ENCODE data around the gene GHITM.
"Not testable (repeated sequence)": the region's sequence is repeated elsewhere in the genome, so short reads cannot be mapped to it uniquely, and the experiment has no call there.

Gene GHITM

DNA sequence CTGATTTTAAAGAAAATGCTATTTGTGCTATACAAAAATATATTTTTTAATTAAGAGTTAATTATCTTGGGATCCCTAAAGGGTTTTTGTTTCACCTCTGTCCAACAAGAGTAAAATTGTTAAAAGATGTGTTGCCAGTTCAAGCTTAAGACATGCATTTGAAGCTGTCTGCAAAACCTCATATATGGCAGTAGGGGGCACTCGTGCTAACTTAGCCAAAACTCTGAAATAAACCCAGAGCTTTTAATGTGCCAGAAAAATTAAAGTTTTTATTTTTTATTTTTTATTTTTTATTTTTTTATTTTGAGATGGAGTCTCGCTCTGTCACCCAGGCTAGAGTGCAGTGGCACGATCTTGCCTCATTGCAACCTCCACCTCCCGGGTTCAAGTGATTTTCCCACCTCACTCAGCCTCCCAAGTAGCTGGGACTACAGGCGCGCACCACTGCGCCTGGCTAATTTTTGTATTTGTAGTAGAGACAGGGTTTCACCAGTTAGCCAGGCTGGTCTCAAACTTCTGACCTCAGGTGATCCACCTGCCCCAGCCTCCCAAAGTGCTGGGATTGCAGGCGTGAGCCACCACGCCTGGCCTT, 8.8 kb downstream of the GHITM start:
- ATAC-seq = not testable (repeated sequence)

DNA sequence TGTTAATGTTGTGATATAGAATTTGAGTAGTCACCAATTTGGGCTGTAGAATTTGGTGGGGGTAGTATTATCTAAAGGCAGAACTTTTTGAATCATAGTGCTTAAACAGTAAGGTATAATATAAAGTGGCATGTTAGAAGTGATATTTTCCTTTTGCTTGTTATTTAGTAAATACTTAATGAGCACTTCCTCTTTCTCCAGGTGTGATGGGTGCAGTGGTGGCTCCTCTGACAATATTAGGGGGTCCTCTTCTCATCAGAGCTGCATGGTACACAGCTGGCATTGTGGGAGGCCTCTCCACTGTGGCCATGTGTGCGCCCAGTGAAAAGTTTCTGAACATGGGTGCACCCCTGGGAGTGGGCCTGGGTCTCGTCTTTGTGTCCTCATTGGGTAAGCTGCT, 10.5 kb downstream of the GHITM start:
- ATAC-seq = no peak

DNA sequence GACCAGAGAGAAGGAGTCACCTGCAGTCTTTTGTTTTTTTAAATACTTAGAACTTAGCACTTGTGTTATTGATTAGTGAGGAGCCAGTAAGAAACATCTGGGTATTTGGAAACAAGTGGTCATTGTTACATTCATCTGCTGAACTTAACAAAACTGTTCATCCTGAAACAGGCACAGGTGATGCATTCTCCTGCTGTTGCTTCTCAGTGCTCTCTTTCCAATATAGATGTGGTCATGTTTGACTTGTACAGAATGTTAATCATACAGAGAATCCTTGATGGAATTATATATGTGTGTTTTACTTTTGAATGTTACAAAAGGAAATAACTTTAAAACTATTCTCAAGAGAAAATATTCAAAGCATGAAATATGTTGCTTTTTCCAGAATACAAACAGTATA, 13.5 kb downstream of the GHITM start:
- ATAC-seq = no peak

DNA sequence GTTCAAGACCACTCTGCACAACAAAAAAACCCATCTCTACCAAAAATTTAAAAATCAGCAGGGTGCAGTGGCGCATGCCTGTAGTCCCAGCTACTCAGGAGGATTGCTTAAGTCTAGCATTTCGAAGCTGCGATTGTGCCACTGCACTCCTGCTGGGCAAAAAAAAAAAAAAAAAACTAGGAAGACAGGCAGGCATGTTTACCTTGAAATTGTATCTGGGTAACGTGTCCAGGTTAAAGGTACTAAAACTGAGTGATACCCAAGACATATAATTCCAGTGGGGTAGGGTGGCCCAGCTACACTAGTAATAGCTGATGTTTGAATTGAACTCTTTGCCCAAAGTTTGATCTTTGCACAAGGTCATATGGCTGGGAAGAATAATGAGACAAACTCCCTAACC, 16.2 kb downstream of the GHITM start:
- ATAC-seq = no peak

DNA sequence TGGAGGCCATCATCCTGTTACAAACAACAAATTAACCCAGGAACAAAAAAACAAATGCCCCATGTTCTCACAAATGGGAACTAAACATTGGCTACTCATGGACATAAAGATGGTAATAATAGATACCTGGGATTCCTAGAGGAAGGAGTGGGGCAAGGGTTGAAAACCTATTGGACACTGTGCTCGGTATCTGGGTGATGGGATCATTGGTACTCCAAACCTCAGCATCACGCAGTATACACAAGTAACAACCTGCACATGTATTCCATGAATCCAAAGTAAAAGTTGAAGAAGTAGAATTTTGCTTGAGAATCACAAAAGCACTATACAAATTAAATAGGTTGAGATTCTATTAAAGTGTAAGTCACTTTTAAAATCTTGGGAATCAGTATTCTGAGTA, 16.7 kb downstream of the GHITM start:
- no peak for ATAC-seq

DNA sequence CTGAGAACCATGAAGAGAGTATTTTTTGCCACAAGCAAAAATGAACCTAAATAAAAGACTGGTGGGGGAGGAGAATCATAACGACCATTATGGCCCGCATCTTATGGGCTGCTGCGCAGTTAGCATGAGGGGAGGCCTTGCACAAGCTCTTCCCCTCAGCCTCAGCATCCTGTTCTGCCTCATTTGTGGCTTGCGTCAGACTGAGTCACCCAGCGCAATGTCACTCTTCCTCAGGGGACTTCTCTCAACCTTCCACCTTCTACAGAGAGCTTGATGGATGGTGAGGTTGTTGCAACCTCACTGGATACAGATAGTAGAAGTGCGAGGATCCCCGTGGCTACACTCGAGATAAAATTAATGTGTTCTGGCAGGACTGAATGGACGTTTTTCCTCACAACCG, 17.5 kb downstream of the GHITM start:
- peak; percentile 68 to 69 for ATAC-seq

DNA sequence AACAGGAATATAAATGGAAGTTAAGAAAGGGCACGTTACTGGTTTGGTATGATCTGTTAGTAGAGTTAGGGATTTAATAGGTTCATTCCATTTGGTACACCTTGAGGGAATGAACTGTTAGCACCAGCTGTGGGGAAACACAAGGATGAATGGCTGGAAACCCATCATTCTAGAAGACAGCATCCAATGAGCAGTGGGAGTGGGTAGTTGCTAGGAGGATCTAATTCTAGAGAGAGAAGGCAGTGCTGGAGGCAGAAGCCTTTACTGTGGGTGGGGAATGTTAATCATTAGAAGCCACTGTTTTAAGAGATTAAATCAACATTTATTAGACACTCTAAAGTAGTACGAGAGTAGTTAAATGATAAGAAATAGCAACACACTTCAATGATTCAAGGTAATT, 18.8 kb downstream of the GHITM start:
- ATAC-seq = no peak

DNA sequence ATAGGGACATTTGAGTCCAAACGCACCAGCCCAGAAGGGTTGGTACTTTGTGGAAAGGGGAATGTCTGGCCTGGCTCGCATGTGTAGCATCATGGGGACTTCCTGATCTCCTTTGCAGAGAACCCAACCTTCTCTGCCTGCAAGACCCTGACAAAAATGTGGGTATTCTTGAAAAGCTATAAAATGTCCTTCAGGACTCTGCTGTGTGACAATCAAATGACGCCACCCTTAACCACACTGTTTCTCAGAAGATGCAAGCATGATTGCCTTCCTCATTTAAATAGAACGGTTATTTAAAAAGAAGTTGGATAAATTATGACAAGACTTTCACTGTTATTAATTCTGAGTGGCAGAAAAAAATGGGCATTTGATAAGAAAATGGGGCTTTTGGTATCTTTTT, 19.2 kb downstream of the GHITM start:
- ATAC-seq = no peak

DNA sequence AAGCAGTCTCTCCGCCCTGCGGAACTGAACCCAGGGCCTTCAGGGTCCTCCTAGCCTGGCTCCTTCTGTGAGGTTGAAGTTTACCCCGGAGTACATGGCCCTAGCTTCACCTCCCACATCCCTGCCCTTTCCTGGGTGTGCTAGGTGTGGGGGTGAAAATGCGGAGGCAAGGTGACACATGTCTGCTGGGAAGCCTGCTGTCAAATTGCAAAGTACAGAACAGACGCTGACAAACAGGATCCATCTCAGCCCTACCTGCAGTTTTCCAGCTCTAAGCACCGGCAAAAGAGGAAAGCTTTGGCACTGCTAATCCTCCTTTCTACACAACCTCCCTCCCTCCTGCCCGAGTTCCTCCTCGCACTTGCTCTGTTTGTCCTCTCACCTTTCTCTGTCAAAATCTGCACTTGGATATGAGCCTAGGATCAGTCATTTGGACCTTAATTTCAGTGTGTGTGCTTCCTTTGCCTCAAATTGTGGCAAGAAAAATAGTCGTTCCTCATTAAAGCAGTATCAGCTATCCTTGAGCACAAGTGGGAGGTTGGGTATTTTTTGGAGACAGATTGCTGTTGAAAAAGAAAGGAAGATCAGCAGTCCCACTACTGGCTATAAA, 19.9 kb downstream of the GHITM start:
- no peak for ATAC-seq

DNA sequence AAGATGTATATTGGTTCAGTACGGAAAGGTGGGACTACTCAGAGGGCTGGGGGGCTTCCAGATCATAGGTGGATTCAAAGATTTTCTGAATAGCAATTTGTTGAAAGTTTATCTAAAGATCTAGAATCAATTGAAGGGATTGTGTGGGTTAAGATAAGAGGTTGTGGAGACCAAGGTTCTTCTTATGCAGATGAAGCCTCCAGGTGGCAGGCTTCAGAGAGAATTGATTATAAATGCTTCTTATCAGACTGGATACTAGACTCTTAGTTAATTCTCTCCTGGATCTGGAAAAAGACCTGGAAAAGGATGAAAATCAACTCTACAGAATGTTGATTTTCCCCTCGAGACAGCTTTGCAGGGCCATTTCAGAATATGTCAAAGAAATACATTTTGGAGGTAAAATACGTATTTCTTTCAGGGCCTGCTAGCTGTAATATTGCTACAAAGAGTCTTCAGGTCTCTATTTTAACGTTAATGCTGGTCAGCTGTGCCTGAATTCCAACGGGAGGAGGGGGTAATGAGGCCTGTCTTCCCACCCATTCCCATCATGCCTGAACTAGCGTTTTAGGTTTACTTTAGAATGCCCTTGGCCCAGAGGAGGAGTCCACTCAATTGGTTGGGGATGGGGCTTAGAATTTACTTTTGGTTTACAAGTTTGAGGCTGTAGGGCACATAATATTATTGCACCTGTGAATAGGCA, 21.5 kb downstream of the GHITM start:
- ATAC-seq = no peak

DNA sequence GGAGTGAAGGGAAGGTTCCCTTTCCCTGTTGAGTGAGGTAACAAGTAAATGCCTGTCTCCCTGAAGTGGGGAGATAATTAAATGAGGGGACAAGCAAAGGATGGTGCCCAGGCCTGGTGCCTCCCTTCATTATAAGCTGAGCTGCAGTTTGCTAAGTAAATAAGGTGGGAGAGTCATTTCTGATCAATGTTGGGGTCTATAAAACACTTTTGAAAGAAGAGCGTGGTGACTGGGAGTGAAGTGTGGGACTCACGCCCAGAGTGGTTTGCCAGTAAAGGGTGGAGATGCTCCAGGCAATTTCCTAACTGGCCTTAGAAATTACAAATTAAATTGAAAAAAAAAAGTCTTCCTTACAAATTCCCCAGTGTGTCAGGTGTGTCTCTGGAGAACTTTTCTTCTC, 24.7 kb downstream of the GHITM start:
- ATAC-seq = no peak

DNA sequence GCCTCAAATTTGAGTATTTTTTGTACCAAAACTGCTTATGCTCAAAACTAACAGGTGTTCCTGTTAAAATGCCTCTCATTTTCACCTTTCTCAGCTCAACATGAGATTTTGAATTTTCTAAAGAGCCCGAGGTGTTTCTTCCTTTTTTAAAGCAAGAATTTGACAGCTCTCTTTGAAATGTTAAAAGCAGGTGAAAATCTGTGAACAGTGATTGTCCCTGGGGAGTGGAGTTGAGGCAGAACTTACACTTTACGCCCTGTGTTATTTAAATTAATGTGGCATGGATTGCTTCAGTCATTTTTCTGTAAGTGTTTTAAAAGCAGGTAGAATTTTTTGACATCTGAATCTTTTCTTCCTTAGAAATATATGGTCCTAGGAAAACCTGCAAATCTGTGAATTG, 25.1 kb downstream of the GHITM start:
- ATAC-seq = no peak

DNA sequence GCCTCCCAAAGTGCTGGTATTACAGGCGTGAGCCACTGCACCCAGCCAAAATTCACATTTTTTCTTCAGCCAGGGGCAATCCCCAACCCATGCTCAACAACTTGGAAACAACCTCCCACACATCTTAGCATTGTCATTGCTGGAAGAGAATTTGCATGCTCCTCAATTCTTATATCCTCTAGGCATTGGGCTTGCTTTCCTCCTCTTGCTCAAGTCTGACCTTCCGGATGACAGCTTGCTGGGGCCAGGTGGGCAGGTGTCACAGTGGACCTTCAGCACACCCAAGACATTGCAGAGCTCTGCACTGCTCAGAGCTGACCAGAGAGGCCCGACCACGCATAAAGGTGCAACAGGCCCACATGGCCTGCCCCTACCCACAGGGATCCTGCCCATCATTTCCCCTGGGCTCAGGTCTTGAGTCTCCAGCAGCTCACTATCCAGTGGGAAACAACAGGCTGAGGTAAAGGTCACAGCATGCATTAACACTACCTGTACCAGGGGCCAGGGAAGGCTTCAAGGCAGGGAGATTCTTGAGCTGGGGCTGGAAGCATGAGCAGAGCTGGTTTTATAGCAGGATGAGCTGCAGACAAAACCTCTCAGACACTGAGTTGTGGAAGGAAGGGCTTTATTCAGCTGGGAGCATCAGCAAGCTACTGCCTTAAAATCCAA, 27.4 kb downstream of the GHITM start:
- ATAC-seq = no peak

DNA sequence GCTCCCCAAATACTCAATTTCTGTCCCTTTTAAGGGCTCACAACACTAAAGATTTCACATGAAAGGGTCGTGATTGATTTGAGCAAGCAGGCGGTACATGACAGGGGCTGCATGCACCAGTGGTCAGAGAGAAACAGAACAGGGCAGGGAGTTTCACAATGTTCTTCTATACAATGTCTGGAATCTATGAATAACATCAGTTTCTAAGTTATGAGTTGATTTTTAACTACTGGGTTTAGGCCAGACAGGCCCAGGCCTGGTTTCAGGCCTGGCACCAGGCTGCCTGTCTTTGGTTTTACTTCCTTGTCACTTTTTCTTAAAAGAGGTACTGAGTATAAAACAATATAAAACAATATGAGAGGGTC, 28.0 kb downstream of the GHITM start:
- ATAC-seq = not testable (repeated sequence)

DNA sequence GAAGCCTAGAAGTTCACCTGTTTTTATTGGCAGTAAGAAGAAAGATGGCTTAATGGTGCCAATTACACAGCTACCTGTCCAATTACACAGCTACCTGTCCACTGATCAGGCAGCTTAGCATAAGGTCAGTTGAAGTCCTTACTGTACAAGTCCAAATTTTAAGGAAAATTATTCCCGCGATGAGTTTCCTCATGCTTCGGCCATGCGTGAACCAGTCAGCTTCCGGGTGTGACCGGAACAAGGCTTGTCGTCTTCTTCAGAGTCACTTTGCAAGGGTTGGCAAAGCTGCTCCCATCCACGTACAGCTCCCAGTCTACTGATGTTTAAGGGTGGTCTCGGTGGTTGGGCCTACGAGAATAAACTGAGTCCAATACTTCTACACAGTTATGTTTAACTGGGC, 29.1 kb downstream of the GHITM start:
- ATAC-seq = not testable (repeated sequence)

DNA sequence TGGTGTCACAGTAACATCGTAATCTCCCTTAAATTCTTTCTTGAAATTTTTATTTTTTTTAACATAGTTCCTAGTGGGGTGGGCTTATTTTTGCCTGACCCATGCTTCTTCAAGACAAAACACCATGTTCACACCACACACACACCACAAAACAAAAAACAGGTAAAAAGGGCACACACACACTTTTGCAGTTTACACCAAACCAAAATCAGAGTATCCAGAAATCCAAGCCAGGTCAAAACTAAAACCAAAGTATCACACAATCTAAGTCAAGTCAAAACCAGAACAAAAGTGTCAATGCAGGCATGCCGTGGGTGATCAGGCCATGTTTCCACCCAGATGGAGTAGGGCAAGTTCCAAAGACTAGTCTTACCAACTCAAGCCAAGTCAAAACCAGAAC, 31.9 kb downstream of the GHITM start:
- ATAC-seq = not testable (repeated sequence)

DNA sequence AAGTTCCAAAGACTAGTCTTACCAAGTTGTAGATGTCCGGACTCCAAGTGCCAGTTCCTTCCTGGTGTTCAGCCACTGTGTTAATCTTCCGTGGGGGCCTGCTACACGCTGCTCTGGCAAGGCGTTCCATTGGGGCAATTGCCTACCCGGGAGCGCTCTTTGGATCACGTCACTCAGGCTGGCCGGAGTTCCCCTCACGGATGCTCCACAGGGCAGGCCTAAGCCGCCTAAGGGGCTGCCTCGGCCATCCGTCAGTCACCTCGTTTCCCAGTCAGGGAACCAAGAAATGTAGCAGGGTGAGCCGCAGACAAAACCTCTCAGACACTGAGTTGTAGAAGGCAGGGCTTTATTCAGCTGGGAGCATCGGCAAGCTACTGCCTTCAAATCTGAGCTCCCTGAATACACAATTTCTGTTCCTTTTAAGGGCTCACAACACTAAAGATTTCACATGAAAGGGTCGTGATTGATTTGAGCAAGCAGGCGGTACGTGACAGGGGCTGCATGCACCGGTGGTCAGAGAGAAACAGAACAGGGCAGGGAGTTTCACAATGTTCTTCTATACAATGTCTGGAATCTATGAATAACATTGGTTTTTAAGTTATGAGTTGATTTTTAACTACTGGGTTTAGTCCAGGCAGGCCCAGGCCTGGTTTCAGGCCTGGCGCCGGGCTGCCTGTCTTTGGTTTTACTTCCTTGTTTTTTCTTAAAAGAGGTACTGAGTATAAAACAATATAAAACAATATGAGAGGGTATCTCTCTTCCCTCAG, 32.6 kb downstream of the GHITM start:
- ATAC-seq = not testable (repeated sequence)

DNA sequence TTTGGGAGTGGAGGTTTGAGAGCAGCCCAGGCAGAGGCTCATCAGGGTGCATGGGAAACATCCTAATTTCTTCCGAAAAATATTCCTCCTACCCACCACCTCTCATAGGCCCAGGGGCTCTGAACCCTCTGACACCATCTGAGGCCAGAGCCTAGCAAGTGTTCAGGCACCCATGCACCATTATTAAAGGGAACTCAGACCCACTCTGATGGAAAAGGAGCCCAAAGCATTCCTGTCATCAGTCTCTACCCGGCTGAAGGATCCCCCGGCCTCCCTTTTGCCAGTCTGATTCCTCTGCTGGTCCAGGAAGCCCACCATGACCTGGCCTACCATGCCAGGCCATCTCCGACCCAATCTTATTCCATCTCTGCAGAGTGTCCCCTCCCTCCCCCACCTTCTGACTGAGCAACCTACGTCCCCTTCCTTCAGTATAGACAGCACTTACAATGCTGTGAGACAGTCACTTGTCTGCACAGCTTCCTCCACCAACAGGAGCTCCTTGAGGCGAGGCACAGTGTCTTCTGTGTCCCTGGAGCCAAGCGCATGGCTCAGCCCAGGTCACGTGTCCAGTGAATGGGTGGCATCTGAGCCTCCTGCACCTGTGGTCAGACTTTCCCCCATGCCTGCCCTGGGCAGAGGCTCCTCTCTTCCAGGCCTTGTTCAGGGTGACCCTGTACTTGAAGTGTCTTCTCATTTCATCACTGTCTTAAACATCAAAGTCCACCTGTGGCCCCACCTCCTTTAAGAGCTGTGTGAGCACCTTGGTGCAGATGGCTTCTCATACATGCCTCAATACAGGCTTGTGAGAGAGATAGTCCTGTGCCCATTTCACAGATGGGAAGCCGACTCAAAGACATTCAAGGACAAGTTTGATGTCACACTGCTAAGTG, 33.4 kb downstream of the GHITM start:
- no peak for ATAC-seq

DNA sequence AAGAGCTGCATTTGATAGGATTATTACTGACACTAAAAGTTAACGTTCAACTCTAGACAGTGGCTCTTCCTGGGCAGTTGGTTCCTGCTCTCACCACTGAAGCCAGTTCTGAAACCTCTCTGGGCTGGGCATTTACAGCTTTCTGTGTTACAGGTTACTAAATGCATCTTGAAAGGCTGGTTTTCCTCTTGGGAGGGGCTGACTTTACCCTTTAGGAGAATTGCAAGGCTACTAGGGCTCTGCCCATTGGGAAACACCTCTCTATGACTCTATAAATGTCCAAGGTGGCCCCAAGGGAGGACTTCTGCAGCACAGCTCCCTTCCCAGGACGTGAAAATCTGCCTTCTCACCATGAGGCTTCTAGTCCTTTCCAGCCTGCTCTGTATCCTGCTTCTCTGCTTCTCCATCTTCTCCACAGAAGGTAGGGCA, 34.2 kb downstream of the GHITM start, which contains the start of gene GPR15LG:
TSS of gene GPR15LG (plus strand) at position 301 of the 429 bp plus-strand sequence. CDS start at position 352, 51 bp downstream.
- ATAC-seq = no peak

DNA sequence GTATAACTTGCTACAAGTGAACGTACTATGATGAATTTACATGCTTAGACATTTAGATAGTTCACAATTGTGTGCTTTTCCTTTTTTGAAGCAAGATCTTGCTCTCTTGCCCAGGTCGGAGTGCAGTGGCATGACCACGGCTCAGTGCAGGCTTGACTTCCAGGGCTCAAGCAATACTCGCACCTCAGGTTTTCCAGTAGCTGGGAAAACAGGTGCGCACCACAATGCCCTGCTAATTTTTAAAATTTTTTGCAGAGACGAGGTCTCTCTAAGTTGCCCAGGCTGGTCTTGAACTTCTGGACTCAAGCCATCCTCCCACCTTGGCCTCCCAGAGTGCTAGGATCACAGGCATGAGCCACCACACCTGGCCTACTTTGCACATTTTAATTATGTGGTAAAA, 36.1 kb downstream of the GHITM start:
- ATAC-seq = no peak

DNA sequence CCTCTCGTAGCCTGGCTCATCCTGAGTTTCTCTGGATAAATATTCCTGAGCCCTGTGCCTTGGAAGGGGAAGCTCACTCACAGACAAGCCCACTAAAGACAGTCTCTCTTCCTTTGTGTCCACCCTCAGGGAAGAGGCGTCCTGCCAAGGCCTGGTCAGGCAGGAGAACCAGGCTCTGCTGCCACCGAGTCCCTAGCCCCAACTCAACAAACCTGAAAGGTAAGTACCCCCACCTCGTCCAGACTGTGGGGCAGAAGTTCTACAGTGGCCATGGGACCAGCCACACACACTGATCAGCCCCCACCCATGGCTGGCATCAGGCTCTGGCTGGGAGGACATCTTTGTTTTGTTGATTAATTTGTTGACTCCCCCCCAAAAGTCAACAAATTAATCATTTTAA, 37.0 kb downstream of the GHITM start:
- ATAC-seq = no peak

Data from activated CD4-positive, CD25-positive, alpha-beta regulatory T cell treated with anti-CD3 and anti-CD28 coated beads, Interleukin-2, amount 50 U/mL, for 24 hours (primary cell).